Liver (tissue), 3 donors: ENCODE data around the gene IL1RAPL1.

Source experiments
- RAD21 ChIP-seq, 2 donors: IDR thresholded peaks; 2 replicates each; pipeline ENCODE4 v1.6.1; 2016; ENCODE audit warnings: antibody characterized with exemption in 2 of 2, mild to moderate bottlenecking in 2 of 2
- TF ChIP-seq, protein P1 (sequence below): fragments of 150-350 bp; IDR thresholded peaks from 2 replicates; pipeline ENCODE4 v1.5.1; 2017; ENCODE audit warnings: improper control_type of control experiment, low read depth, low read length; ENCODE audit not compliant: missing input control
- TF ChIP-seq, protein P2 (sequence below): IDR thresholded peaks from 2 replicates; pipeline ENCODE4 v1.6.1; 2016; ENCODE audit warnings: antibody characterized with exemption
- TF ChIP-seq, protein P3 (sequence below): IDR thresholded peaks from 2 replicates; pipeline ENCODE4 v1.6.1; 2016; ENCODE audit warnings: antibody characterized with exemption, mild to moderate bottlenecking
- TF ChIP-seq, protein P4 (sequence below): IDR thresholded peaks from 2 replicates; pipeline ENCODE4 v1.6.1; 2016; ENCODE audit warnings: antibody characterized with exemption
- donor health status: healthy.
- donor health status: healthy.

DNA sequence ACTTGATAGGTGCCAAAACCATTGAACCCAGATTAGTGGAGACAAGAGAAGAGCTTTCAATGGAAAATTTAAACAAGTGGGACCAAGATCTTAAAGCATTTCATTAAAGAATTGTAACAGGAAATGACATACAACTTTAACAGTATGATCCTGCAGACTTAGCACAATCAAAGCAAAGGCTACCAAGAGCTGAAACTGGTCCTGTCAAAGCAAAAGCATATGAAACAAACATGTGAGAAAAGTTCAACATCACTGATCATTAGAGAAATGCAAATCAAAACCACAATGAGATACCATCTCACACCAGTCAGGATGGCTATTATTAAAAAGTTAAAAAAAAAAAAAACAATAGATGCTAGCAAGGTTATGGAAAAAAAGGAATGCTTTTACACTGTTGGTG lies 425.6 kb downstream of the IL1RAPL1 start:
- TF ChIP-seq, protein P1, sequence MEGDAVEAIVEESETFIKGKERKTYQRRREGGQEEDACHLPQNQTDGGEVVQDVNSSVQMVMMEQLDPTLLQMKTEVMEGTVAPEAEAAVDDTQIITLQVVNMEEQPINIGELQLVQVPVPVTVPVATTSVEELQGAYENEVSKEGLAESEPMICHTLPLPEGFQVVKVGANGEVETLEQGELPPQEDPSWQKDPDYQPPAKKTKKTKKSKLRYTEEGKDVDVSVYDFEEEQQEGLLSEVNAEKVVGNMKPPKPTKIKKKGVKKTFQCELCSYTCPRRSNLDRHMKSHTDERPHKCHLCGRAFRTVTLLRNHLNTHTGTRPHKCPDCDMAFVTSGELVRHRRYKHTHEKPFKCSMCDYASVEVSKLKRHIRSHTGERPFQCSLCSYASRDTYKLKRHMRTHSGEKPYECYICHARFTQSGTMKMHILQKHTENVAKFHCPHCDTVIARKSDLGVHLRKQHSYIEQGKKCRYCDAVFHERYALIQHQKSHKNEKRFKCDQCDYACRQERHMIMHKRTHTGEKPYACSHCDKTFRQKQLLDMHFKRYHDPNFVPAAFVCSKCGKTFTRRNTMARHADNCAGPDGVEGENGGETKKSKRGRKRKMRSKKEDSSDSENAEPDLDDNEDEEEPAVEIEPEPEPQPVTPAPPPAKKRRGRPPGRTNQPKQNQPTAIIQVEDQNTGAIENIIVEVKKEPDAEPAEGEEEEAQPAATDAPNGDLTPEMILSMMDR: no peak
- TF ChIP-seq, protein P2, sequence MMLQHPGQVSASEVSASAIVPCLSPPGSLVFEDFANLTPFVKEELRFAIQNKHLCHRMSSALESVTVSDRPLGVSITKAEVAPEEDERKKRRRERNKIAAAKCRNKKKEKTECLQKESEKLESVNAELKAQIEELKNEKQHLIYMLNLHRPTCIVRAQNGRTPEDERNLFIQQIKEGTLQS: no peak
- TF ChIP-seq, protein P3, sequence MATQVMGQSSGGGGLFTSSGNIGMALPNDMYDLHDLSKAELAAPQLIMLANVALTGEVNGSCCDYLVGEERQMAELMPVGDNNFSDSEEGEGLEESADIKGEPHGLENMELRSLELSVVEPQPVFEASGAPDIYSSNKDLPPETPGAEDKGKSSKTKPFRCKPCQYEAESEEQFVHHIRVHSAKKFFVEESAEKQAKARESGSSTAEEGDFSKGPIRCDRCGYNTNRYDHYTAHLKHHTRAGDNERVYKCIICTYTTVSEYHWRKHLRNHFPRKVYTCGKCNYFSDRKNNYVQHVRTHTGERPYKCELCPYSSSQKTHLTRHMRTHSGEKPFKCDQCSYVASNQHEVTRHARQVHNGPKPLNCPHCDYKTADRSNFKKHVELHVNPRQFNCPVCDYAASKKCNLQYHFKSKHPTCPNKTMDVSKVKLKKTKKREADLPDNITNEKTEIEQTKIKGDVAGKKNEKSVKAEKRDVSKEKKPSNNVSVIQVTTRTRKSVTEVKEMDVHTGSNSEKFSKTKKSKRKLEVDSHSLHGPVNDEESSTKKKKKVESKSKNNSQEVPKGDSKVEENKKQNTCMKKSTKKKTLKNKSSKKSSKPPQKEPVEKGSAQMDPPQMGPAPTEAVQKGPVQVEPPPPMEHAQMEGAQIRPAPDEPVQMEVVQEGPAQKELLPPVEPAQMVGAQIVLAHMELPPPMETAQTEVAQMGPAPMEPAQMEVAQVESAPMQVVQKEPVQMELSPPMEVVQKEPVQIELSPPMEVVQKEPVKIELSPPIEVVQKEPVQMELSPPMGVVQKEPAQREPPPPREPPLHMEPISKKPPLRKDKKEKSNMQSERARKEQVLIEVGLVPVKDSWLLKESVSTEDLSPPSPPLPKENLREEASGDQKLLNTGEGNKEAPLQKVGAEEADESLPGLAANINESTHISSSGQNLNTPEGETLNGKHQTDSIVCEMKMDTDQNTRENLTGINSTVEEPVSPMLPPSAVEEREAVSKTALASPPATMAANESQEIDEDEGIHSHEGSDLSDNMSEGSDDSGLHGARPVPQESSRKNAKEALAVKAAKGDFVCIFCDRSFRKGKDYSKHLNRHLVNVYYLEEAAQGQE: no peak
- TF ChIP-seq, protein P4, sequence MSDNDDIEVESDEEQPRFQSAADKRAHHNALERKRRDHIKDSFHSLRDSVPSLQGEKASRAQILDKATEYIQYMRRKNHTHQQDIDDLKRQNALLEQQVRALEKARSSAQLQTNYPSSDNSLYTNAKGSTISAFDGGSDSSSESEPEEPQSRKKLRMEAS: no peak
- no peak for TF ChIP-seq RAD21 (IDR thresholded peaks at IDR 0.05)
